ENCODE results near the gene GPRC6A.

Gene GPRC6A

DNA sequence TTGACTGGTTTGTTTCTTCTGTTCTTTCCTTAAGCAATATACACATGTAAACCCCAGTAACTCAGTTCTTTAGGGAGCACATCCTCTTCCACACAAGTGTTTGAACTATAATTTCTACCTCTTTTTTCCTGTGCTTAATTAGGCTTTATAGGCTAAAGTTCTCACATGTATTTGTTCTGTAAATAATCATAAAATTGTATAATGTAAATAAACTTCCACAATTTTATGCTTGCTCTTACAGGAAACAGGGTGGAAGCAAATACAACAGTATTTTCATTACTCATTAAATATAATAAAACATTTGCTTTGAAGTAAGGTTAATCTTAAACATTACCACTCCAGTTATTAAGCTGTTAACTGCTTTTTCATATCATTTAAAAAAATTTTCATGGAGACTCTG lies 26.9 kb downstream of the GPRC6A start:
- intact Hi-C loops (cut with DNase I; ENCODE audit: low total_unique reads): no loop called here
- no peak overlapping the region for H3K4me3 ChIP-seq
- H3K27ac ChIP-seq: no peak overlapping the region
- DNase-seq: no peak
- TF ChIP-seq, protein P1, sequence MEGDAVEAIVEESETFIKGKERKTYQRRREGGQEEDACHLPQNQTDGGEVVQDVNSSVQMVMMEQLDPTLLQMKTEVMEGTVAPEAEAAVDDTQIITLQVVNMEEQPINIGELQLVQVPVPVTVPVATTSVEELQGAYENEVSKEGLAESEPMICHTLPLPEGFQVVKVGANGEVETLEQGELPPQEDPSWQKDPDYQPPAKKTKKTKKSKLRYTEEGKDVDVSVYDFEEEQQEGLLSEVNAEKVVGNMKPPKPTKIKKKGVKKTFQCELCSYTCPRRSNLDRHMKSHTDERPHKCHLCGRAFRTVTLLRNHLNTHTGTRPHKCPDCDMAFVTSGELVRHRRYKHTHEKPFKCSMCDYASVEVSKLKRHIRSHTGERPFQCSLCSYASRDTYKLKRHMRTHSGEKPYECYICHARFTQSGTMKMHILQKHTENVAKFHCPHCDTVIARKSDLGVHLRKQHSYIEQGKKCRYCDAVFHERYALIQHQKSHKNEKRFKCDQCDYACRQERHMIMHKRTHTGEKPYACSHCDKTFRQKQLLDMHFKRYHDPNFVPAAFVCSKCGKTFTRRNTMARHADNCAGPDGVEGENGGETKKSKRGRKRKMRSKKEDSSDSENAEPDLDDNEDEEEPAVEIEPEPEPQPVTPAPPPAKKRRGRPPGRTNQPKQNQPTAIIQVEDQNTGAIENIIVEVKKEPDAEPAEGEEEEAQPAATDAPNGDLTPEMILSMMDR (IDR thresholded peaks at IDR 0.05): no peak
- no peaks in the 10 kb centered on the region for H3K36me3 ChIP-seq
- H3K9me3 ChIP-seq: no peaks in the 10 kb centered on the region
- no peaks in the 10 kb centered on the region for H3K4me1 ChIP-seq
- no peaks in the 10 kb centered on the region for H3K27me3 ChIP-seq

DNA sequence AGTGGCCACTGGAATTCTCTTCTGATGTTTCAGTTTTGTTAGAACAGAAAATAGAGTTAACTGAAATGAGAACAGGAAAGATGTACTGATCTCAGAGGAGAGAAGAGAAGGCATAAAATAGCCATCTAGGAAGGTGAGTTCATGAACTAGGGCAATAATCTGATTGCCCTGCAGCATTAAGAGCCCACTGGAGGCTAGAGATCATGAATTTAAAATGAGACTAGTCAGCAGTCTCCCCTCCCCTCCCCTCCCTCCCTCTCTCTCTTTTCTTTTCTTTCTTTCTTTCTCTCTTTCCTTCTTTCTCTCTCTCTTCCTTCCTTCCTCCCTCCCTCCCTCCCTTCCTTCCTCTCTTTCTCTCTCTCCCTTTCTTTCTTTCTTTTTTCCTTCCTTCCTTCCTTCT lies 28.9 kb downstream of the GPRC6A start:
- no peak overlapping the region for H3K4me3 ChIP-seq
- H3K36me3 ChIP-seq: no peaks in the 10 kb centered on the region
- no peaks in the 10 kb centered on the region for H3K9me3 ChIP-seq
- TF ChIP-seq, protein P1 (IDR thresholded peaks at IDR 0.05): no peak
- intact Hi-C loops (cut with DNase I; ENCODE audit: low total_unique reads): no loop called here
- no peaks in the 10 kb centered on the region for H3K4me1 ChIP-seq
- no peak for DNase-seq
- H3K27ac ChIP-seq: no peak overlapping the region
- no peaks in the 10 kb centered on the region for H3K27me3 ChIP-seq

GRCh38 chr6:116797585-116797984 lies 31.3 kb downstream of the GPRC6A start:
- Histone ChIP-seq H3K9me3 (no peaks in the 10 kb centered on the region), H3K4me3 (no peak overlapping the region), H3K27ac (no peak overlapping the region), H3K36me3 (no peaks in the 10 kb centered on the region), H3K4me1 (no peaks in the 10 kb centered on the region), H3K27me3 (no peaks in the 10 kb centered on the region)
- TF ChIP-seq, protein P1 (IDR thresholded peaks at IDR 0.05): no peak
- intact Hi-C loops (cut with DNase I; ENCODE audit: low total_unique reads): no loop called here
- DNase-seq: no peak

GRCh38 chr6:116793224-116793623 lies 35.7 kb downstream of the GPRC6A start:
- Histone ChIP-seq H3K27ac (no peak overlapping the region), H3K27me3 (no peaks in the 10 kb centered on the region), H3K4me1 (no peaks in the 10 kb centered on the region), H3K9me3 (no peaks in the 10 kb centered on the region), H3K4me3 (no peak overlapping the region), H3K36me3 (no peaks in the 10 kb centered on the region)
- intact Hi-C loops (cut with DNase I; ENCODE audit: low total_unique reads): no loop called here
- no peak for DNase-seq
- TF ChIP-seq, protein P1 (IDR thresholded peaks at IDR 0.05): no peak

DNA sequence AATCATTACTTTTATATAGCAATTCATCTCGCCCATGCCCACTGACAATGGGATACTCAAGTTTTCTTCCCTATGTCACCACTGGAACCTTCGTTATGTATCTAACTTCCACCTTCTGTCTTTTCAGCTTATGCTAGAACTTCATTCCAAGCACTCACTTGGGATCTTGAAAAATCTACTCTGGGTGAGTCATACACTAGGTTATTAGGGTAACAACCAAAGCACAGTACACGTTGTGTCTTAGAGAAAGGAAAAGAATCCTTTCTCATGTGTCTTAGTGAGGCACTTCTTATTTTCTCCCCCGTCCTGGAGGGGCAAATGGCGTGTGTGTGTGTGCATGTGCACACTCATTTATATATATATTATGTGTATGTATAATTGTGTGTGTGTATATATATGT lies 45.0 kb downstream of the GPRC6A start:
- no peaks in the 10 kb centered on the region for H3K36me3 ChIP-seq
- H3K4me3 ChIP-seq: no peak overlapping the region
- TF ChIP-seq, protein P1 (IDR thresholded peaks at IDR 0.05): no peak
- no peaks in the 10 kb centered on the region for H3K9me3 ChIP-seq
- H3K27me3 ChIP-seq: peaks cover 0 to 3% of the 10 kb centered on the region in 2 donors
- H3K4me1 ChIP-seq: no peaks in the 10 kb centered on the region
- no peak for DNase-seq
- intact Hi-C loops (cut with DNase I; ENCODE audit: low total_unique reads): no loop called here
- no peak overlapping the region for H3K27ac ChIP-seq

GRCh38 chr6:116779573-116780164 lies 49.2 kb downstream of the GPRC6A start:
- TF ChIP-seq, protein P1 (IDR thresholded peaks at IDR 0.05): no peak
- intact Hi-C loops (cut with DNase I; ENCODE audit: low total_unique reads): no loop called here

More at GRCh38 chr6:116779573-116780164, 49.2 kb downstream of the GPRC6A start:
- peaks cover 0 to 3% of the 10 kb centered on the region in 2 donors for H3K27me3 ChIP-seq
- no peaks in the 10 kb centered on the region for H3K4me1 ChIP-seq
- H3K4me3 ChIP-seq: no peak overlapping the region
- H3K36me3 ChIP-seq: no peaks in the 10 kb centered on the region
- H3K27ac ChIP-seq: no peak overlapping the region
- no peak for DNase-seq
- H3K9me3 ChIP-seq: no peaks in the 10 kb centered on the region
